HG02943 (cell line): ENCODE data around the gene AFDN.

Source experiments
- ATAC-seq: cut with Tn5 transposase; IDR thresholded peaks from one replicate; pipeline ENCODE4 v1.9.1; 2021; ENCODE audit warnings: mild to moderate bottlenecking, low read depth, moderate library complexity; ENCODE audit not compliant: unreplicated experiment

The AFDN gene

GRCh38 chr6:167817016-167817415 lies 9.7 kb upstream of the AFDN start:
- no peak for ATAC-seq

DNA sequence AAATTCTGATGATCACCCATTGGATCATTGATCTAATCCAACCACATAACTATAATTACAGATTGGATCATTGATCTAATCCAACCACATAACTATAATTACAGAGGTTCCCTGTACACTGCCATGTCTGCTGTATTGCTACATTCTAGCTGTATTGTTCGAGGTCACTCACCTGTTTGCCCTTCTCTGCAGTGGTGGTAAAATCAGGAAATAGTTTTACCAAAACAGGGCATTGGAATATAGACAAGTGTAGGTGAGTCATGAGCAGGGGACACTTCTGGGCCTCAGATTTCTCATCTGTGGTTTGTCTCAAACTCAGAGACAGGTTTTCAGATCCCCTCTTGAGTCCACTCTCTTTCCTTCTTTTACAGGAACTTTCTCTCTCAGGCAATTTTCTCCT lies 9.0 kb upstream of the AFDN start:
- no peak for ATAC-seq

GRCh38 chr6:167819576-167819975 lies 7.1 kb upstream of the AFDN start:
- ATAC-seq, result no peak

DNA sequence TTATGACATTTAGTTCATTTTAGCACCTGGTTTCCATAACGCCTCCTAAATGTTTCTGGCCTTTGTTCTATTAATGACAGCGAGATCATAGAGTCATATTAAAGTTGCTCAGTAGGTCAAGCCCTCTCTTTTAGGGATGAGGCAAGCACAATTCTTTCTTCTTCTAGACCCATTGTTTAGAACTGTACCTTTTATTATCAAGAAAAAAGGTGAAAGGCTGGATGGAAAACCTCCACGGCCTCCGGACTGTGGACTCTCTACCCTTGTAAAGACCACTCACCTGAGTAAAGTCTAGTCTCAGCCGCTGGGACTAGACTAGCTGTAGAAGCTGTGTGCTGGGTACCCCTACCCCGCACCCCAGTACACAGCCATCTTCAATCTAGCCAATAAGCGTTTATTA lies 6.0 kb upstream of the AFDN start:
- no peak for ATAC-seq

DNA sequence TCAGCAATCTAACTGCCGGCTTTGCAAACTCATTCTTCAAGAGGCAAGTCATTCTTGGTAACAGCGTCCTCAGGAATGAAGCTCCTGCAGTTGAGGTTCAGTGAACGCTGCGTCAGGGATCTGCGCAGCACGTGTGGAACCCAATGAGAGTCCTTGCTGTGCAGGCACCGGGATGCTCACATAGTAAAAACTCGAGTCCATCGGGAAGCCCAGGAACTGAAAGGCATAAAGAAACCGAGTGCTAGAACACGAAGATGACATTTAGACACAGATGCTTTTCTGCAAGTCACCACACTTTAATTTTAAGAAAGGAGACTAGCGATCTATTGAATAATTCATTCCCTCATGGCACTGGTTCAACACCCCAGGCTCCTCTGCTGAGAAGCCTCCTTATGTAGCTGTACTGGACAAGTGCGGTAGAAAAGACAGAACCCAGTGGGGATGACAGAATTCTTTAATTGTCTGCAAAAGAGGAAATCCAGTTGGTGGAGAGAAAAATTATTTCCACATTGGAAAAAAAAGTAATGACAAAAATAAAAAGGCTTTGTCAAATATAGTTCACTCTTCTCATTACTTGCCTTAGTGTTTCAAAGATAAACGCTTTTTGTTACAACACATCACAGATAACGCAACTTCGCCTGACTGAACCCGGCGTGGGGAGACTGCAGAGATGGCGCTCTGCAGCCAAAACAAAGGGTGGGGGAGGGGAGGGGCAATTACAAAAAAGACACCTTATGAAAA lies 1.9 kb upstream of the AFDN start:
- no peak for ATAC-seq

DNA sequence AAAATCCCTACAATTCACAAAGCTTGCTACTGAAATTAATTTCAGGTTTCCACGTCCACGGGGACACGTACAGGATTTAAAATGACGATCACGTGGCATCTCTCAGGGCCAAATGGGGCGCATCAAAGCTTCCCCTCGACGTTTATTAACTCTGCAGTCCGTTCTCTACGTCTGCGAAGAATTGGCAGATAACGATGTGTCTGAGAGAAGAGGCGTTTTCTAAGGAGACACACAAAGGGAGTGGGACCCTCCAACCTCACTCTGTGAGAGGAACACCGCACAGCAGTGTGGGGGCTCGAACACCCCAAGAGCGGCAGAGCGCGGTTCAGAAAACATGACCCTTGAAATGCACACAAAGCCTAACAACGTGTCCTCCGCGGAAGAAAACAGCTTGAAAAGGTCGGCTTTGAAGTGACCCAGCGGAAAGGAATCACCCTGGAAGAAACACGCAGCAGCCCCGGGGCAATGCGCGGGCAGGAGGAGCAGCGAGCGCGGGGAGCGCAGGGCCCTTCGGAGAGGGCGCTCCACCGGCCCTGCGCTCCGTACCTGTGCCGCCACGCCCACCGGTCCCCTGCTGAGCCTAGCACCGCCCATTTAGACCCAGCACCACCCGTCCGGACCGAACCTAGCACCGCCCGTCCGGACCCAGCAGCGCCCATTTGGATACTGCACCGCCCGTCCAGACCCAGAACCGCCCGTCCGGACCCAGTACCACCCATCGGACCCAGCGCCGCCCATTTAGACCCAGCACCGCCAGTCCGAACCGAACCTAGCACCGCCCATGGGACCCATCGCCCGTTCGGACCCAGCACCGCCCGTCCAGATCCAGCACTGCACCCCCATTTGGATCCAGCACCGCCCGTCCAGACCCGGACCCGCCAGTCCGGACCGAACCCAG lies 1.1 kb upstream of the AFDN start:
- no peak for ATAC-seq

DNA sequence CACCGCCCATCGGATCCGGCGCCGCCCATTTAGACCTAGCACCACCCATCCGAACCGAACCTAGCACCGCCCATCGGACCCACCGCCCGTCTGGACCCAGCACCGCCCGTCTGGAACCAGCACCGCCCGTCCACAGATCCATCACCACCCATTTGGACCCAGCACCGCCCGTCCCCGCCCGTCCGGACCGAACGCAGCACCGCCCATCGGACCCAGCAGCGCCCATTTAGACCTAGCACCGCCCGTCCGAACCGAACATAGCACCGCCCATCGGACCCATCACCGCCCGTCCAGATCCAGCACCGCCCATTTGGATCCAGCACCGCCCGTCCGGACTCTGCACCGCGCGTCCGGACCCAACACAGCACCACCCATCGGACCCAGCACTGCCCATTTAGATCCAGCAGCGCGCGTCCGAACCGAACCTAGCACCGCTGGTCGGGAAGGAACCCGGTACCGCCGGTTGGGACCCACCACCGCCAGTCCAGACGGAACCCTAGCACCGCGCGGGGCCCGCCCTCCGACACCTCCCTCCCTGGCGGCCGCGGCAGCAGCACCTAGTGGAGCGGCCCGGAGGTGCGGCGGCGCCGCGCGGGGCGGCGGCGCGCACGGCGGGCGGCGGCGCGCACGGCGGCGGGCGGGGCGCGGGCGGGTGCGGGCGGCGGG lies 348 bp upstream of the AFDN start:
- peak; percentile 69 for ATAC-seq

DNA sequence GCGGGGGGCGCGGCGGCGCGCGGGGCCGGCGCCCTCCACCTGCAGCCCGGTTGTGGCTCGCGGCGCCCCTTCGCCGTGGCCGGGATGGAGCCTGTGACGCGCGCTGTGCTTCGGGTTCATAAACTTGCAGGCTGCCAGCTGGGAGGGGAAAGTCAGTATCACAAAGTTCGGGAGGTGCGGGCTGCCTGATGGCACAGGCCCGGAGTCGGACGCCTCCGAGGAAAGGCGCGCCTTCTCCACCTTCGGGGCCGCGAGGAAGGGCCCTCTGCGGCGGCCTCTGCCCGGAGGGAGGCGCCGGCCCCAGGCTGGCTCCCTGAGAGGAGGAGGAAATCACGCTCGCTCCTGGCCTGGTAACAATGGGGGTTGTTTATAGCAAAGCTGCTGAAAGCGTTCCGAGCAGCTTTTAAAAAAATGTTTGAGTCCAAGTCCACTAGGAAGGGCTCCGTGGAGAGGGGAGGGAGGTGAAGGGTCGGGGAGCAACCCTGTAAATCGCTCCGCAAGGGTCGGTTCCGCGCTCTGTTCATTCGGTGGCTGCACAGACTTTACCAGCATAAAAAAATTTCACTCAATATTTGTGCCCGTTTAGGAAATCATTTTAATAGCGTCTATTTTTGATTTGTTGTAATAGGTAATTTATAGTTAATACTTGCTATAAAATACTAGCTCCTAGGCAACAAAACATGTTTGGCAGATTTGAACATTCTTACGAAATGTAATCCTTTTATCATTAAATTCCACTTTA lies 1.0 kb downstream of the AFDN start:
- no peak for ATAC-seq

GRCh38 chr6:167828325-167828956 lies 1.7 kb downstream of the AFDN start:
- no peak for ATAC-seq

- no peak for ATAC-seq
These were observed 2.8 kb downstream of the AFDN start for GRCh38 chr6:167829513-167829912.

DNA sequence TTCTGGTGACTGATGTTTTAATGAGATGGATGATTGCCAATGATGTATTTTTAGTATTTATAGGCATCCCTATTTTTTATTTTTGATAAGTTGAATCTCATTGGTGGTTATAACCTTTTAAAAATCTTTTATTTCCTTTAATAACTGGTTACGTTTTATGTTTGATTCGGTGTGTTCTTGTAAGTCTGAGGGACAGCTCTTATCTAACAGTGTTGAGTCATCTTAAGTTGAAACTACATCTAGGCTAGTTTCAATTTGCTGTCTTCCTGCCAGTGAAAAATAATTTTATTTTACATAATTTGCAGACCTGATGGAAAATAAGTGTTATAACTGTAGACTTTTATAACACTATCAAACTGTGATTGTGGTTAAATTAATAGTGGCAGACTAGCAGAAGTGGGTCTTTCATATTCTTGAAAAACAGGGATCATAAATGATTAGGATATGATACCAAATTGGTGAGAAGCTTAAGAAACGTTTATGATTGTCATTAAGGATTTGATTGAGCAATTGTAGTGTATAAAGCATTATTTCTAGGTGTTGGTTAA lies 4.6 kb downstream of the AFDN start:
- no peak for ATAC-seq

DNA sequence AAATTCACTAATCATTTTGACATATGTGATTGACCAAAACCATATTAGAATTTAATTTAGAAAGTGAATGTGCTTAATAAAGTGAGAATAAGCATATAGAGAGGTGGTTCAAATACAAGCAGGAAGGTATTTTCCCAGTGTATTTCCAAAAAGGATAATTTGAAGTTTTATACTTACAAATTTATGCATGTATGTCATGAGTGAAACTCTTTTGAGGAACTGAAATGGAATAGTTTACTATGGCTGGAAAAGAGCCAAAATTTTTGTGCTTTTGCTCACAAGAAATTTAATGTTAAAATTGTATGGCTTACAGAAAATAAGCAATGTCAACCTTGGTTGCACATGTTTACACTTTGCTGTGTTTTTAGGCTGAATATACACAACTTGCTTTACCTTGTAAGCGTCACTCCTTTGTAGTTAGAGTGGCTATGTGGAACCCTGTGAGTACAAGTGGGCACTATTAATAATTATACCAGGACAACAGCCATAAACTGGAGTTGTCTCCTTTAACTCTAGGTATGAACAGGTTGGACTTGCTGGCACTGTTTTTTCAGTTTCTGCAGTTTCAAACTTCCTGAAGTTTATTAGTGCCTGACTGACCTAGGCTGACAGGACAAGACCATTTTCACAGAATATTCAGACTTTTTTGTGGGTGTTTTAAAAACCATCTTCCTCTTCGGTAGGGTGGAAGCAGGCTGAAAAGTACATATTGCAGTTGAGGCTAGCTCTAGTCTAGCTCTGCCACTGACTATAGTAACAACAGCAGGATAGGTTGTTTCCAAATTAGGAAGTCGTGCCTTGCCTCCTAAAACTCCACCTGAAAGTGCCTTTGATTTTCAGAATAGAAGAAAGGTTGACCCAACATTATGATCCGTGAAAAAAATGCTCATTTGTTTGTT lies 6.0 kb downstream of the AFDN start:
- ATAC-seq, result peak; percentile 50

- peak; percentile 16 for ATAC-seq
These were observed 6.7 kb downstream of the AFDN start for GRCh38 chr6:167833396-167833763.

GRCh38 chr6:167835260-167835659 lies 8.5 kb downstream of the AFDN start:
- ATAC-seq, result no peak

DNA sequence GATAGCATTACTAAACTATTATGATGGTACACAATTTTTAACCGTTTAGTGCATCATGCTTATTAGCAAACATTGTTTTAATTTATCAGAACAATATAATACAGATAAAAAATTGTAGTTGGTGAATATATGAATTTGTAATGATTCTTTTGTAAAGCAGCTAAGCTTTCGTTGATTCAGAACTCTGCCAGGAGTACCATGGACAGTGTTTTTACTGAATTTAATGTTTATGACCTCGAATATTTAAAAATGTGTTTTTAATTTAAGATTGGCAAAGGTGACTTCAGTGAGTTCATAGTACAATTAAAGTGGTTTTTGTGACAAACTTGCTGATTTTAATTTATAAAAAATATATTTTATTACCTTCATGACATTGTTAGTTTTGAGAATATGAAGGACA lies 10.0 kb downstream of the AFDN start:
- no peak for ATAC-seq

DNA sequence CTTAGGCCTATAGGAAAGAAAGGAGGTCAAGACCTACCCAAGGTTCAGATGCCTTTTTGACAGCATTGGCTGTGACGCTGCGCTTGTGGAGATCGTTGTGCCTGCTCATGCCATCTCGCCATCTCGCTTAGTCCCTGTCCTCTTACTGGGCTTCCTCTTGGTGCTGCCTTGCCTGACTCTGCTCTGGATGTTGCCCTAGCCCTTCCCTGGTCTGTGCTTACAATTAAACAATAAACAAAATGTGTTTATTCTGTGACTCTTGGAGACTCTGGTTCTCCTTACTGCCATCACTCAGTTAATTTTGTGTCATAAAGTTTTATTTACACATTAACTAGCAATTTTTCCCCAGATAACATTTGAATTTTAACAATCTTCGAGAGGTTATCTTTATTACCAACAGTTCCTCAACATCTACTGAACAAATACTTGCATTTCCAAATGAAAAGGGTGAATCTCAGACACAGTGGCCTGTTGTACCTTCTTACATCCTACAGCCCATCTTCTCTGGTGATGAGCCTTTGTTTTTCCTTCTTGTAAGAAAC lies 11.6 kb downstream of the AFDN start:
- no peak for ATAC-seq

GRCh38 chr6:167839343-167839742 lies 12.6 kb downstream of the AFDN start:
- ATAC-seq, result no peak

GRCh38 chr6:167839755-167840154 lies 13.0 kb downstream of the AFDN start:
- no peak for ATAC-seq

GRCh38 chr6:167840160-167840525 lies 13.4 kb downstream of the AFDN start:
- no peak for ATAC-seq
